SK-N-SH treated with all-trans-retinoic acid at 6 μM for 48 hours (cell line): ENCODE data around the gene THSD7A.

Source experiments
- ATAC-seq: fragments of 200-7000 bp; cut with Tn5 transposase; 3 replicates; pipeline ENCODE4 v1.9.1; 2020; ENCODE audit warnings: mild to moderate bottlenecking, moderate library complexity
- ARNTL ChIP-seq: fragments of 450-650 bp; formaldehyde crosslinking; IDR thresholded peaks from 2 replicates; pipeline ENCODE4 v1.5.0; 2020; ENCODE audit warnings: low read depth, mild to moderate bottlenecking, moderate library complexity, borderline replicate concordance
- BACH2 ChIP-seq: fragments of 250-450 bp; sonication (Bioruptor Pico); IDR thresholded peaks from 2 replicates; pipeline ENCODE4 v1.9.0; 2021; ENCODE audit warnings: mild to moderate bottlenecking, borderline replicate concordance
- CSDC2 ChIP-seq: fragments of 250-450 bp; sonication (Bioruptor Pico); IDR thresholded peaks from 2 replicates; pipeline ENCODE4 v1.5.0; 2020; ENCODE audit warnings: mild to moderate bottlenecking, moderate library complexity
- ESRRG ChIP-seq: fragments of 250-450 bp; sonication (Bioruptor Pico); IDR thresholded peaks from 2 replicates; pipeline ENCODE4 v1.6.1; 2021; ENCODE audit warnings: mild to moderate bottlenecking
- ISL1 ChIP-seq: fragments of 250-450 bp; sonication (Bioruptor Pico); IDR thresholded peaks from 2 replicates; pipeline ENCODE4 v2.1.2; 2022; ENCODE audit warnings: mild to moderate bottlenecking, moderate library complexity
- OSR1 ChIP-seq: fragments of 250-450 bp; sonication (Bioruptor Pico); IDR thresholded peaks from 2 replicates; pipeline ENCODE4 v1.8.0; 2022; ENCODE audit warnings: moderate library complexity, mild to moderate bottlenecking, inconsistent platforms
- PPARA ChIP-seq: fragments of 250-450 bp; sonication (Bioruptor Pico); IDR thresholded peaks from 2 replicates; pipeline ENCODE4 v1.5.0; 2020; ENCODE audit warnings: mild to moderate bottlenecking, borderline replicate concordance
- RARB ChIP-seq: fragments of 250-450 bp; sonication (Bioruptor Pico); IDR thresholded peaks from 2 replicates; pipeline ENCODE4 v1.8.0; 2021; ENCODE audit warnings: mild to moderate bottlenecking, moderate library complexity
- SNAI2 ChIP-seq: fragments of 250-450 bp; sonication (Bioruptor Pico); IDR thresholded peaks from 2 replicates; pipeline ENCODE4 v1.5.0; 2020; ENCODE audit warnings: mild to moderate bottlenecking, moderate library complexity
- TCF4 ChIP-seq: fragments of 250-450 bp; sonication (Bioruptor Pico); IDR thresholded peaks from 2 replicates; pipeline ENCODE4 v1.8.0; 2021; ENCODE audit warnings: mild to moderate bottlenecking, moderate library complexity, borderline replicate concordance
- ZC3H10 ChIP-seq: fragments of 250-450 bp; sonication (Bioruptor Pico); IDR thresholded peaks from 2 replicates; pipeline ENCODE4 v1.5.1; 2021; ENCODE audit warnings: mild to moderate bottlenecking, moderate library complexity
- ZFP3 ChIP-seq: fragments of 250-450 bp; sonication (Bioruptor Pico); IDR thresholded peaks from 2 replicates; pipeline ENCODE4 v1.5.0; 2020; ENCODE audit warnings: mild to moderate bottlenecking, moderate library complexity
- ZNF565 ChIP-seq: fragments of 450-650 bp; formaldehyde crosslinking; conservative IDR thresholded peaks from 2 replicates; pipeline ENCODE4 v1.5.0; 2020; ENCODE audit warnings: low read depth, mild to moderate bottlenecking, moderate library complexity
- ZNF70 ChIP-seq: fragments of 450-650 bp; formaldehyde crosslinking; IDR thresholded peaks from 2 replicates; pipeline ENCODE4 v1.5.0; 2020; ENCODE audit warnings: mild to moderate bottlenecking, moderate library complexity
- ZNF8 ChIP-seq: fragments of 450-650 bp; formaldehyde crosslinking; IDR thresholded peaks from 2 replicates; pipeline ENCODE4 v1.5.0; 2020; ENCODE audit warnings: mild to moderate bottlenecking, moderate library complexity
- TF ChIP-seq, protein P1 (sequence below): fragments of 250-450 bp; sonication (Bioruptor Pico); IDR thresholded peaks from 2 replicates; pipeline ENCODE4 v1.8.0; 2021; ENCODE audit warnings: low read depth, mild to moderate bottlenecking, moderate library complexity, borderline replicate concordance
- TF ChIP-seq, protein P2 (sequence below): fragments of 250-450 bp; sonication (Bioruptor Pico); IDR thresholded peaks from 2 replicates; pipeline ENCODE4 v1.5.0; 2020; ENCODE audit warnings: mild to moderate bottlenecking, moderate library complexity
- TF ChIP-seq, protein P3 (sequence below): fragments of 250-450 bp; sonication (Bioruptor Pico); IDR thresholded peaks from 2 replicates; pipeline ENCODE4 v1.5.1; 2021; ENCODE audit warnings: mild to moderate bottlenecking, moderate library complexity

Gene THSD7A

DNA sequence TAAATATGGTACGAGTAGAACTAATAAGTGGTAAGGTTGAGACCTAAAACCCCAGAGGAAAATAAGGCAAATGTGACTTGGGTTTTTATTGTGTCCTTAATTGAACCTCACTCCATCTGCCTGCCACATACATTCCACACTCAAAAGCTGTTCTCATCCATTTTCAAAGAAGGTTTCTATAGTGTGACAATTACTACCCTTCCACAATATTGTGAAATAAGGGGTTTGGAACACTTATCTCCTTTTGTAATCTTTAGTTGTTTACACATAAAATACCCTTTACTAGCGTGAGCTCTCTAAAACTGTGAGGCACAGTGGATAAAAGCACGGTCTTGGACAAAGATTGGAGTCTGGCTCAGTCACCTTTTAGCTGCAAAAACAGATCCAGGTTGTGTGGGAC is 166.6 kb downstream of the THSD7A start:
- no peak for TF ChIP-seq CSDC2 (CRISPR knock-in tag)
- no peak for ATAC-seq

DNA sequence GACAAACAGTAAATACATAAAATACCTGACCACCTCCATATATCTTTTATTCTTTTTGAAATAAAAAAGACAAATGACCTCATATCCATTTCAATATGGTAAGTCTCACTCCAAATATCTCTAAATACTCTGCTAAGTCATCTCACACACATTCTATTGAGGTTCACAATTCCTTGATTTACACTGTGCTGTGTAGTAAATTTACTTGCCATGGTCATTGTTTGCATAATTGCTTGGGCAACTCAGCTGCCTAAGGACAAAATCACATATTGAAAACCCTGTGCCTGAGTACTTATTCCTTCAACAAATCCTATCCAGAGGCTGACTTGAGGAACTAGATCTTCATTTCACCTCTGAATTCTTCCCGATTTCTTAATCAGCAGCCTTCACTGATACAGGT is 176.4 kb downstream of the THSD7A start:
- TF ChIP-seq PPARA (CRISPR knock-in tag) (no peak), RARB (CRISPR knock-in tag) (no peak), ZC3H10 (CRISPR knock-in tag) (no peak)
- TF ChIP-seq, protein P1, sequence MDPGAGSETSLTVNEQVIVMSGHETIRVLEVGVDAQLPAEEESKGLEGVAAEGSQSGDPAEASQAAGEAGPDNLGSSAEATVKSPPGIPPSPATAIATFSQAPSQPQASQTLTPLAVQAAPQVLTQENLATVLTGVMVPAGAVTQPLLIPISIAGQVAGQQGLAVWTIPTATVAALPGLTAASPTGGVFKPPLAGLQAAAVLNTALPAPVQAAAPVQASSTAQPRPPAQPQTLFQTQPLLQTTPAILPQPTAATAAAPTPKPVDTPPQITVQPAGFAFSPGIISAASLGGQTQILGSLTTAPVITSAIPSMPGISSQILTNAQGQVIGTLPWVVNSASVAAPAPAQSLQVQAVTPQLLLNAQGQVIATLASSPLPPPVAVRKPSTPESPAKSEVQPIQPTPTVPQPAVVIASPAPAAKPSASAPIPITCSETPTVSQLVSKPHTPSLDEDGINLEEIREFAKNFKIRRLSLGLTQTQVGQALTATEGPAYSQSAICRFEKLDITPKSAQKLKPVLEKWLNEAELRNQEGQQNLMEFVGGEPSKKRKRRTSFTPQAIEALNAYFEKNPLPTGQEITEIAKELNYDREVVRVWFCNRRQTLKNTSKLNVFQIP (CRISPR knock-in tag), result no peak

DNA sequence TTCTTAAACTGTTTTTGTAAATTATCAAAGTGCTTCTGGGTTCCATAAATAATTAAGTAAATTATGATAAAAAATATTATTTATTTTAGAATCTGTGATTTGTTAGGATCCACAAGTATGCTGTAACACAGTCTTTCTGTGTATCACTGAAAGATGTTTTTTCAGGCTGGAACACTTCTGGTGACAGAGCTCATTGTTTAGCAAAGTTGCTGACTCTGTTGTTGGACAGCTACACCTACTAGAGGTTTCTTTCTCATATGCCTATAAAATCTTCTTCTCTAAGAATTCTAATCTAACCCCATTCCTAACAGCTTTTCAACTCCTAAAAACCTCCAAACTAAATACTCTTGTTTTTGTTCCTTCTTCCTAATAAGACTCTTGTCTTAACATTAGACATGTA is 176.8 kb downstream of the THSD7A start:
- ATAC-seq, result no peak
- no peak for TF ChIP-seq SNAI2 (CRISPR knock-in tag)
- TF ChIP-seq, protein P2, sequence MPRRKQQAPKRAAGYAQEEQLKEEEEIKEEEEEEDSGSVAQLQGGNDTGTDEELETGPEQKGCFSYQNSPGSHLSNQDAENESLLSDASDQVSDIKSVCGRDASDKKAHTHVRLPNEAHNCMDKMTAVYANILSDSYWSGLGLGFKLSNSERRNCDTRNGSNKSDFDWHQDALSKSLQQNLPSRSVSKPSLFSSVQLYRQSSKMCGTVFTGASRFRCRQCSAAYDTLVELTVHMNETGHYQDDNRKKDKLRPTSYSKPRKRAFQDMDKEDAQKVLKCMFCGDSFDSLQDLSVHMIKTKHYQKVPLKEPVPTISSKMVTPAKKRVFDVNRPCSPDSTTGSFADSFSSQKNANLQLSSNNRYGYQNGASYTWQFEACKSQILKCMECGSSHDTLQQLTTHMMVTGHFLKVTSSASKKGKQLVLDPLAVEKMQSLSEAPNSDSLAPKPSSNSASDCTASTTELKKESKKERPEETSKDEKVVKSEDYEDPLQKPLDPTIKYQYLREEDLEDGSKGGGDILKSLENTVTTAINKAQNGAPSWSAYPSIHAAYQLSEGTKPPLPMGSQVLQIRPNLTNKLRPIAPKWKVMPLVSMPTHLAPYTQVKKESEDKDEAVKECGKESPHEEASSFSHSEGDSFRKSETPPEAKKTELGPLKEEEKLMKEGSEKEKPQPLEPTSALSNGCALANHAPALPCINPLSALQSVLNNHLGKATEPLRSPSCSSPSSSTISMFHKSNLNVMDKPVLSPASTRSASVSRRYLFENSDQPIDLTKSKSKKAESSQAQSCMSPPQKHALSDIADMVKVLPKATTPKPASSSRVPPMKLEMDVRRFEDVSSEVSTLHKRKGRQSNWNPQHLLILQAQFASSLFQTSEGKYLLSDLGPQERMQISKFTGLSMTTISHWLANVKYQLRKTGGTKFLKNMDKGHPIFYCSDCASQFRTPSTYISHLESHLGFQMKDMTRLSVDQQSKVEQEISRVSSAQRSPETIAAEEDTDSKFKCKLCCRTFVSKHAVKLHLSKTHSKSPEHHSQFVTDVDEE (CRISPR knock-in tag), result no peak
- TF ChIP-seq ZNF565 (CRISPR knock-in tag), result no peak
- TF ChIP-seq ZNF8 (CRISPR knock-in tag), result no peak
- no peak for TF ChIP-seq ZFP3
- no peak for TF ChIP-seq TCF4
- TF ChIP-seq, all 23 proteins: peak for 0

More for the DNA sequence above, 176.4 kb downstream of the THSD7A start:
- no peak for ATAC-seq

DNA sequence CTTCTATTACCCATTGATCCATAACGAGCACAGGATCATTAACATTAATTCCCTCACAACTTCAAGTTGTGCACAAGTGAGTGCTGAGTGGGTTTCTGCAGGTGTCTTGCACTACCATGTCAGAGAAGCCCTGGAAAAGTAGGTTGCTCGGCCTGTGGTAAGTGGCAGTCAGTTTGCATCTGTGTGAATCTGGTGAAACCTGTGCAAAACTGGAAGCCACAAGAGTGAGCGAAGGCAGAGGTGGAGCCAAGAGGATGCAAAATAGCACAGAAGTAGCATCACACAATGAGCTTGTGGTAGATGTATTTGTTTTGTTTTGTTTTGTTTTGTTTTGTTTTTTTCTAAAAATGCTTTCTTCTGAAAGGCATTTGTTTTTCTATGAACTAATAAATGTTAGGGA is 181.5 kb downstream of the THSD7A start:
- ATAC-seq, result no peak

More for the DNA sequence above, 181.5 kb downstream of the THSD7A start:
- no peak for TF ChIP-seq ISL1
- TF ChIP-seq ZNF8 (CRISPR knock-in tag), result no peak
- TF ChIP-seq ZNF70 (CRISPR knock-in tag), result no peak
- no peak for TF ChIP-seq ZFP3
- no peak for TF ChIP-seq OSR1 (CRISPR knock-in tag)
- TF ChIP-seq ESRRG, result no peak
- TF ChIP-seq ARNTL (CRISPR knock-in tag), result no peak
- TF ChIP-seq, protein P2 (CRISPR knock-in tag), result no peak
- TF ChIP-seq, protein P1 (CRISPR knock-in tag), result no peak
- no peak for TF ChIP-seq PPARA (CRISPR knock-in tag)
- TF ChIP-seq TCF4, result no peak
- no peak for TF ChIP-seq BACH2 (CRISPR knock-in tag)
- TF ChIP-seq ZC3H10 (CRISPR knock-in tag), result no peak
- TF ChIP-seq RARB (CRISPR knock-in tag), result no peak
- TF ChIP-seq, protein P3, sequence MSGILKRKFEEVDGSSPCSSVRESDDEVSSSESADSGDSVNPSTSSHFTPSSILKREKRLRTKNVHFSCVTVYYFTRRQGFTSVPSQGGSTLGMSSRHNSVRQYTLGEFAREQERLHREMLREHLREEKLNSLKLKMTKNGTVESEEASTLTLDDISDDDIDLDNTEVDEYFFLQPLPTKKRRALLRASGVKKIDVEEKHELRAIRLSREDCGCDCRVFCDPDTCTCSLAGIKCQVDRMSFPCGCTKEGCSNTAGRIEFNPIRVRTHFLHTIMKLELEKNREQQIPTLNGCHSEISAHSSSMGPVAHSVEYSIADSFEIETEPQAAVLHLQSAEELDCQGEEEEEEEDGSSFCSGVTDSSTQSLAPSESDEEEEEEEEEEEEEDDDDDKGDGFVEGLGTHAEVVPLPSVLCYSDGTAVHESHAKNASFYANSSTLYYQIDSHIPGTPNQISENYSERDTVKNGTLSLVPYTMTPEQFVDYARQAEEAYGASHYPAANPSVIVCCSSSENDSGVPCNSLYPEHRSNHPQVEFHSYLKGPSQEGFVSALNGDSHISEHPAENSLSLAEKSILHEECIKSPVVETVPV (CRISPR knock-in tag), result no peak
